K562 (cell line): ENCODE measurements around the gene MED12. TPM values are rescaled to one million over a fixed set of nuclear protein-coding genes. Genes with fewer than 3 reads are reported as not detected.
A peak's percentile ranks its signal among the peaks of the same experiment; 100 is the strongest.

Experiments
- ATAC-seq: fragments of 200-7000 bp; cut with Tn5 transposase; 3 replicates; pipeline ENCODE4 v1.9.1; 2020; ENCODE audit warnings: moderate library complexity
- BruUV-seq: library from RNA; stranded (reverse); fragments of 400-500 nt; replicated peaks from 2 replicates; lab custom pipeline; 2021; lab: Mats Ljungman, UMichigan
- CTCF ChIA-PET: fragments of 300-600 bp; formaldehyde crosslinking; extraction: SDS; loops from one replicate; lab custom pipeline; 2021; ENCODE audit warnings: low intra/inter-chr PET ratio; lab: Yijun Ruan, JAX
- POLR2A ChIA-PET: fragments of 300-600, 350-650 bp; sonication (Branson Sonifier 250); formaldehyde crosslinking; extraction: SDS; loops from one replicate; lab custom pipeline; 2021; ENCODE audit warnings: antibody characterized with exemption, inconsistent platforms; lab: Yijun Ruan, JAX
- DNase-seq, 4 experiments: peaks; one replicate each; pipeline versions ENCODE4 v3.0.0 to v3.0.0-alpha.2; 2011 to 2018; ENCODE audit warnings: low spot score in 3 of 4, mixed read lengths in 3 of 4; ENCODE audit errors: extremely low read depth in 1 of 4
- FAIRE-seq: peaks from 2 replicates; lab custom pipeline; 2011; peaks lifted over from hg19 to GRCh38; lab: Jason Lieb, UNC
- H2AFZ ChIP-seq: 2 replicates; pipeline ENCODE4 v1.6.0; 2011; ENCODE audit warnings: low read depth, low read length, control low read depth, inconsistent platforms
- H3K27ac ChIP-seq: fragments of 200-600 bp; 3 replicates; pipeline ENCODE4 v1.8.0; 2011; ENCODE audit warnings: low read depth, mild to moderate bottlenecking, control low read depth, inconsistent platforms, low read length, moderate library complexity, mixed read lengths; ENCODE audit errors: extremely low read depth
- H3K27me3 ChIP-seq, 2 experiments: fragments of 300-600 bp in 1 of 2; 2 replicates in 1 of 2; 3 replicates in 1 of 2; pipeline versions ENCODE4 v1.6.0 to v1.8.0; 2011; ENCODE audit warnings: inconsistent platforms in 2 of 2, low read length in 2 of 2, mild to moderate bottlenecking in 1 of 2, mixed read lengths in 1 of 2, moderate library complexity in 1 of 2; ENCODE audit not compliant: control insufficient read depth in 2 of 2, insufficient read depth in 2 of 2
- H3K36me3 ChIP-seq: fragments of 300-600 bp; 3 replicates; pipeline ENCODE4 v1.8.0; 2011; ENCODE audit warnings: mild to moderate bottlenecking, low read length, inconsistent platforms; ENCODE audit not compliant: control insufficient read depth, insufficient read depth
- H3K4me1 ChIP-seq, 2 experiments: fragments of 200-600 bp in 1 of 2; replicated peaks in 1 of 2; 2 replicates in 1 of 2; 3 replicates in 1 of 2; pipeline versions ENCODE4 v1.5.1 to v1.8.0; 2011; ENCODE audit warnings: inconsistent platforms in 2 of 2, low read length in 2 of 2, mild to moderate bottlenecking in 1 of 2, mixed read lengths in 1 of 2, moderate library complexity in 1 of 2; ENCODE audit not compliant: control insufficient read depth in 2 of 2, insufficient read depth in 2 of 2
- H3K4me2 ChIP-seq: 2 replicates; pipeline ENCODE4 v1.6.1; 2011; ENCODE audit warnings: low read length, control low read depth, inconsistent platforms, mixed read lengths; ENCODE audit not compliant: insufficient read depth
- H3K4me3 ChIP-seq: fragments of 200-600 bp; sonication (generic), shearing (Covaris generic); 2 replicates; pipeline ENCODE4 v1.5.1; 2016; ENCODE audit warnings: control low read depth, inconsistent platforms
- H3K79me2 ChIP-seq: fragments of 200-600 bp; 3 replicates; pipeline ENCODE4 v1.8.0; 2011; ENCODE audit warnings: low read length, inconsistent platforms; ENCODE audit not compliant: control insufficient read depth, insufficient read depth
- H3K9ac ChIP-seq, 2 experiments: 2 replicates each; pipeline versions ENCODE4 v1.6.0 to v1.6.1; 2011; ENCODE audit warnings: low read depth in 2 of 2, low read length in 2 of 2, control low read depth in 1 of 2, inconsistent platforms in 1 of 2, mild to moderate bottlenecking in 1 of 2, mixed read lengths in 1 of 2; ENCODE audit not compliant: insufficient read depth in 1 of 2
- H3K9me1 ChIP-seq: one replicate; pipeline ENCODE4 v1.6.0; 2011; ENCODE audit warnings: inconsistent platforms, mild to moderate bottlenecking, low read length, moderate library complexity; ENCODE audit not compliant: control insufficient read depth, insufficient read depth
- H3K9me3 ChIP-seq: replicated peaks from 2 replicates; pipeline ENCODE4 v1.5.1; 2011; ENCODE audit warnings: low read depth, low read length, inconsistent platforms; ENCODE audit not compliant: control insufficient read depth, insufficient read depth
- H4K20me1 ChIP-seq: replicated peaks from 2 replicates; pipeline ENCODE4 v1.6.1; 2011; ENCODE audit warnings: low read length, inconsistent platforms, mixed read lengths; ENCODE audit not compliant: control insufficient read depth, insufficient read depth
- BCL6 ChIP-seq: fragments of 250-450 bp; sonication (Bioruptor Pico); IDR thresholded peaks from 2 replicates; pipeline ENCODE4 v1.4.0; 2020
- HCFC1 ChIP-seq: IDR thresholded peaks from 2 replicates; pipeline ENCODE4 v1.6.1; 2012; ENCODE audit warnings: low read depth, low read length, improper control_type of control experiment
- MAFG ChIP-seq: fragments of 450-650 bp; conservative IDR thresholded peaks from 2 replicates; pipeline ENCODE4 v1.6.1; 2016; ENCODE audit warnings: missing genetic modification characterization, missing compliant biosample characterization
- TRIM28 ChIP-seq: fragments of 450-650 bp; IDR thresholded peaks from 2 replicates; pipeline ENCODE4 v1.6.1; 2017
- WHSC1 ChIP-seq: IDR thresholded peaks from one replicate; pipeline ENCODE4 v1.6.1; 2012; ENCODE audit warnings: low read length, control low read depth, inconsistent platforms
- ZFPM2 ChIP-seq: fragments of 250-450 bp; sonication (Bioruptor Pico); IDR thresholded peaks from 2 replicates; pipeline ENCODE4 v1.5.1; 2022; ENCODE audit warnings: mild to moderate bottlenecking
- WGBS: fragments of 100-300 bp; shearing (Covaris generic); methylation state at CpG from one replicate; pipeline ENCODE4 v1.1.6; 2016; ENCODE audit warnings: low coverage, mixed read lengths; ENCODE audit not compliant: insufficient coverage; ENCODE audit errors: missing lambda C conversion rate; 5-methylcytosine and 5-hydroxymethylcytosine counted together
- in situ Hi-C: fragments of 300-500 bp; cut with MboI; formaldehyde crosslinking; loops from 4 replicates; pipeline ENCODE4 v1.15.0; 2018; ENCODE audit warnings: inconsistent platforms, mixed read lengths
- intact Hi-C: fragments of 100-400 bp; cut with micrococcal nuclease; formaldehyde crosslinking; loops from 2 replicates; pipeline ENCODE4 v1.14.2; 2022
- polyA plus RNA-seq, 8 experiments: library from polyadenylated mRNA; depleted of rRNA in 4 of 8; stranded (reverse) in 5 of 8; unstranded in 3 of 8; fragments of >200 nt; fragmentation: Nextera tagmentation in 2 of 8; fragmentation: Illumina TruSeq in 1 of 8; extraction: Ambion mirVana in 2 of 8; extraction: Trizol in 1 of 8; gene quantifications; 2 replicates each; pipeline versions ENCODE4 v1.2.1 to v1.2.3, GENCODE V29; 2011 to 2014; ENCODE audit warnings: inconsistent platforms in 1 of 8, missing spikeins in 1 of 8
- total RNA-seq, 7 experiments: library from RNA; depleted of rRNA in 6 of 7; stranded (reverse); fragments of >200 nt in 6 of 7; fragmentation: Illumina TruSeq in 2 of 7; extraction: Trizol in 2 of 7; gene quantifications; 2 replicates each; pipeline versions ENCODE4 v1.2.1 to v1.2.3, GENCODE V29; 2011 to 2021; ENCODE audit warnings: low replicate concordance in 1 of 7
- TF ChIP-seq, protein P1 (sequence below): fragments of 250-450 bp; sonication (Bioruptor Pico); IDR thresholded peaks from 2 replicates; pipeline ENCODE4 v1.8.0; 2022; ENCODE audit warnings: inconsistent platforms
- TF ChIP-seq, protein P2 (sequence below): fragments of 450-650 bp; IDR thresholded peaks from 2 replicates; pipeline ENCODE4 v1.6.1; 2016; ENCODE audit warnings: borderline replicate concordance

MED12 gene
- total and polyA plus RNA-seq, 9 of the 15 experiments (the other 6 are each of a cell fraction or from before 2014, with no cell fraction given): 1.6 to 49.7 (median 8.6) TPM

DNA sequence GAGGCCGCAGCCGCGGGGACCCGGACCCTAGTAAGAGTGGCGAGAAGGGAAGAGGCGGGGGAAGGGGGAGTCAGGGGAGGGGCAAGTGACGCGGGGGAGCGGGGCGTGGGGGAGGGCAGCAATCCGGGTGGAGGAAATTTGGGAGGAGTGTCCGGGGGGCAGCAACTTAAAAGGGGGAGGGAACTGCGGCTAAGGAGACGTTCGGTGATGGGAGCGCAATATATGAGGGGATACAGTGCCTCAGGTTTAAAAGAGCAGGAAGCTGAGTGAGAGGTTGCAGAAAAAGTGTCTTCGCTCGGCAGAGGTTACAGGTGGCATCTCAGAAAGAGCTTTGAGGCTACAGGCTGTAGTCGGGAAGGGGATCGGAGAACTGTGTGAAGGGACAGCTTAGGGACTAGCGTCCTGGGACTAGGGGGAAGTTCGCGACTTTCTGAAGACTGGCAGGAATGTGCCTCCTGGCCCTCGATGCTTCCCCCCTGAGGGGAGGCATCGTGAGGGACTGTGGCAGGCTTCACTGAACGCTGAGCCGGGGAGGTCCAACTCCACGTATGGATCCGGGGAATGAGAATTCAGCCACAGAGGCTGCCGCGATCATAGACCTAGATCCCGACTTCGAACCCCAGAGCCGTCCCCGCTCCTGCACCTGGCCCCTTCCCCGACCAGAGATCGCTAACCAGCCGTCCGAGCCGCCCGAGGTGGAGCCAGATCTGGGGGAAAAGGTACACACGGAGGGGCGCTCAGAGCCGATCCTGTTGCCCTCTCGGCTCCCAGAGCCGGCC, 22.2 kb upstream of the MED12 start (continued):
- no peak for TF ChIP-seq MAFG (tag)
- TF ChIP-seq HCFC1: peak; percentile 20; the same call in 1 of the 2 replicates
- TF ChIP-seq, protein P1, sequence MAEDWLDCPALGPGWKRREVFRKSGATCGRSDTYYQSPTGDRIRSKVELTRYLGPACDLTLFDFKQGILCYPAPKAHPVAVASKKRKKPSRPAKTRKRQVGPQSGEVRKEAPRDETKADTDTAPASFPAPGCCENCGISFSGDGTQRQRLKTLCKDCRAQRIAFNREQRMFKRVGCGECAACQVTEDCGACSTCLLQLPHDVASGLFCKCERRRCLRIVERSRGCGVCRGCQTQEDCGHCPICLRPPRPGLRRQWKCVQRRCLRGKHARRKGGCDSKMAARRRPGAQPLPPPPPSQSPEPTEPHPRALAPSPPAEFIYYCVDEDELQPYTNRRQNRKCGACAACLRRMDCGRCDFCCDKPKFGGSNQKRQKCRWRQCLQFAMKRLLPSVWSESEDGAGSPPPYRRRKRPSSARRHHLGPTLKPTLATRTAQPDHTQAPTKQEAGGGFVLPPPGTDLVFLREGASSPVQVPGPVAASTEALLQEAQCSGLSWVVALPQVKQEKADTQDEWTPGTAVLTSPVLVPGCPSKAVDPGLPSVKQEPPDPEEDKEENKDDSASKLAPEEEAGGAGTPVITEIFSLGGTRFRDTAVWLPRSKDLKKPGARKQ (CRISPR knock-in tag): no peak

DNA sequence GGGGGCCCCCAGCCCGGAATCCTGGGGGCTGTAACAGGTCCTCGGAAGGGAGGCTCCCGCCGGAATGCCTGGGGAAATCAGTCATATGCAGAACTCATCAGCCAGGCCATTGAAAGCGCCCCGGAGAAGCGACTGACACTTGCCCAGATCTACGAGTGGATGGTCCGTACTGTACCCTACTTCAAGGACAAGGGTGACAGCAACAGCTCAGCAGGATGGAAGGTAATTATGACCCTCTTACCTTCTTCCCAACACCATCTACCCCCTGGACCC, 21.7 kb upstream of the MED12 start:
- peaks cover 11% of the 10 kb centered on the region for H3K79me2 ChIP-seq
- no peaks in the 10 kb centered on the region for H3K9me1 ChIP-seq
- H3K9ac ChIP-seq: peak overlapping the region; percentile 73 to 95
- WGBS: 8% methylated on average over 2 of the region's 9 CpGs
- ChIA-PET CTCF (interaction anchor here (1.0 kb wide), 1 partner anchor 83 kb away, joined by 3 read pairs; no protein-coding TSS in a partner anchor), POLR2A (interaction anchor here (0.8 kb wide), 1 partner anchor 22 kb away, joined by 4 read pairs; the partner anchor contains the start of gene MED12)
- BruUV-seq: no TSS peak
- no peaks in the 10 kb centered on the region for H3K9me3 ChIP-seq
- H4K20me1 ChIP-seq: no peaks in the 10 kb centered on the region
- peak overlapping the region; percentile 87 for H2AFZ ChIP-seq
- no peaks in the 10 kb centered on the region for H3K27me3 ChIP-seq
- no peak overlapping the region; the same call in 1 of the 3 replicates for H3K27ac ChIP-seq
- peaks cover 3% of the 10 kb centered on the region; the same call in 1 of the 3 replicates for H3K36me3 ChIP-seq
- TF ChIP-seq BCL6 (CRISPR knock-in tag): no peak
- TF ChIP-seq ZFPM2 (CRISPR knock-in tag): no peak
- TF ChIP-seq TRIM28: no peak
- TF ChIP-seq, protein P2, sequence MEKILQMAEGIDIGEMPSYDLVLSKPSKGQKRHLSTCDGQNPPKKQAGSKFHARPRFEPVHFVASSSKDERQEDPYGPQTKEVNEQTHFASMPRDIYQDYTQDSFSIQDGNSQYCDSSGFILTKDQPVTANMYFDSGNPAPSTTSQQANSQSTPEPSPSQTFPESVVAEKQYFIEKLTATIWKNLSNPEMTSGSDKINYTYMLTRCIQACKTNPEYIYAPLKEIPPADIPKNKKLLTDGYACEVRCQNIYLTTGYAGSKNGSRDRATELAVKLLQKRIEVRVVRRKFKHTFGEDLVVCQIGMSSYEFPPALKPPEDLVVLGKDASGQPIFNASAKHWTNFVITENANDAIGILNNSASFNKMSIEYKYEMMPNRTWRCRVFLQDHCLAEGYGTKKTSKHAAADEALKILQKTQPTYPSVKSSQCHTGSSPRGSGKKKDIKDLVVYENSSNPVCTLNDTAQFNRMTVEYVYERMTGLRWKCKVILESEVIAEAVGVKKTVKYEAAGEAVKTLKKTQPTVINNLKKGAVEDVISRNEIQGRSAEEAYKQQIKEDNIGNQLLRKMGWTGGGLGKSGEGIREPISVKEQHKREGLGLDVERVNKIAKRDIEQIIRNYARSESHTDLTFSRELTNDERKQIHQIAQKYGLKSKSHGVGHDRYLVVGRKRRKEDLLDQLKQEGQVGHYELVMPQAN: no peak
- TF ChIP-seq WHSC1: no peak
- ATAC-seq (peak; percentile 6; the same call in 2 of the 3 replicates), FAIRE-seq (no peak), DNase-seq (no peak)
- peak overlapping the region; percentile 59 for H3K4me3 ChIP-seq
- H3K4me1 ChIP-seq: peaks cover 28% of the 10 kb centered on the region in 2 experiments; a peak in 4 of 5 replicates
- peak overlapping the region; percentile 94 for H3K4me2 ChIP-seq
- intact Hi-C loops (no loop called here), in situ Hi-C loops (loop anchor here (5.0 kb wide), 1 partner anchor 81 kb away; no protein-coding TSS in a partner anchor)
